ENCODE measurements around the gene HSPG2.

DNA sequence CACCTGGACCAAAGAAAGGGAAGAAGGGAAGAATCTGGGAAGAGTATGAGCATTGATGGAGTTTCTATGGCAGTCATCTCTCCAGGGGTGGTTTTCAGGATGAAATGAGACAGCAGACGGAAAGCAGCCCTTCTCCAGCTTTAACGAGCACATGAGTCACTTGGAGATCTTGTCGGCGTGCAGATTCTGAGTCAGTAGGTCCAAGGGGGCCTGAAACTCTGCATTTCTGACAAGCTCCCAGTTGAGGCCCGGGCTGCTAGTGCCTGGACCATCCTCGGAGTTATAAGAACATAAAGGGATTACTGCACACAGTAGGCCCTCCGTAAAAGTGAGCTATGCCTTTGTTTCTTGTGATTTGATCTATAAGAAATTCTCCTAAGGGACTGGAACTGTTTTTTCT, 17.6 kb downstream of the HSPG2 start:
- TF ChIP-seq, protein P1, sequence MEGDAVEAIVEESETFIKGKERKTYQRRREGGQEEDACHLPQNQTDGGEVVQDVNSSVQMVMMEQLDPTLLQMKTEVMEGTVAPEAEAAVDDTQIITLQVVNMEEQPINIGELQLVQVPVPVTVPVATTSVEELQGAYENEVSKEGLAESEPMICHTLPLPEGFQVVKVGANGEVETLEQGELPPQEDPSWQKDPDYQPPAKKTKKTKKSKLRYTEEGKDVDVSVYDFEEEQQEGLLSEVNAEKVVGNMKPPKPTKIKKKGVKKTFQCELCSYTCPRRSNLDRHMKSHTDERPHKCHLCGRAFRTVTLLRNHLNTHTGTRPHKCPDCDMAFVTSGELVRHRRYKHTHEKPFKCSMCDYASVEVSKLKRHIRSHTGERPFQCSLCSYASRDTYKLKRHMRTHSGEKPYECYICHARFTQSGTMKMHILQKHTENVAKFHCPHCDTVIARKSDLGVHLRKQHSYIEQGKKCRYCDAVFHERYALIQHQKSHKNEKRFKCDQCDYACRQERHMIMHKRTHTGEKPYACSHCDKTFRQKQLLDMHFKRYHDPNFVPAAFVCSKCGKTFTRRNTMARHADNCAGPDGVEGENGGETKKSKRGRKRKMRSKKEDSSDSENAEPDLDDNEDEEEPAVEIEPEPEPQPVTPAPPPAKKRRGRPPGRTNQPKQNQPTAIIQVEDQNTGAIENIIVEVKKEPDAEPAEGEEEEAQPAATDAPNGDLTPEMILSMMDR (IDR thresholded peaks at IDR 0.05), result no peak
- peak in 1 of 2 donors; percentile 8 for TF ChIP-seq POLR2A (IDR thresholded peaks at IDR 0.05)
